ENCODE measurements around the gene DDX10. TPM values are rescaled to one million over a fixed set of nuclear protein-coding genes. Genes with fewer than 3 reads are reported as not detected.

The DDX10 gene
- polyA plus RNA-seq, 1 donor (not counting 4 experiments of a cell fraction or from before 2014, with no cell fraction given) = 32.3 TPM

DNA sequence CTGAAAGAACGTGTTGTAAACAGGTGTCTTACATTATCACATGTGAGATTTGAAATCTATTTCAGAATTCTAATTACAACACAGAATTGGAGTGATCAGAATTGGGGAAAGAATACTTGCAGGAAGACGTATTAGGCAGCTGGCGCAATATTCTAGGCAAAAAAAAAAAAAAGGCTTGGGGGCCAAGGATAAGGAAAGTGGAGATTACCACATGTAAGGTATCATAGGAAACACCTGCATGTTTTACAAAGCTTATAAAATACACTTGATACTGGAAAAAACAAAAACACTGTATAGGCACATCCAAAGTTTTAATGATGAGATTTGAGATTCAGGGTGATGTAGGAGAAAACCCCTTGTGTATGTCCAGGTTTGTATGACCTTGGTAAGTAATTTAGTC, 245.1 kb downstream of the DDX10 start:
- H3K9me3 ChIP-seq (ENCODE audit: control insufficient read depth, low read depth, low read length) = no peaks in the 10 kb centered on the region
- dilution Hi-C loops (cut with MboI; ENCODE audit: extremely low pct_ligation_motif_present, low sequenced_read_pairs) = no loop called here
- no peaks in the 10 kb centered on the region for H3K9me1 ChIP-seq (ENCODE audit: control insufficient read depth, extremely low read depth, insufficient read depth, low read length)
- no peak overlapping the region for H3K27ac ChIP-seq (ENCODE audit: control insufficient read depth, insufficient read depth, low read length)
- no peak overlapping the region for H3K4me2 ChIP-seq (ENCODE audit: control insufficient read depth, extremely low read depth, insufficient read depth, low read depth, low read length)
- no peak for TF ChIP-seq CTCF (optimal IDR thresholded peaks at IDR 0.05 in 1 of 3, IDR thresholded peaks at IDR 0.05 in 1 of 3, conservative IDR thresholded peaks at IDR 0.05 in 1 of 3; ENCODE audit: extremely low read depth in 1 of 3, insufficient read depth in 2 of 3, low read length in 3 of 3)
- no peak for TF ChIP-seq EZH2 (IDR thresholded peaks at IDR 0.05; ENCODE audit: low read length)
- DNase-seq (ENCODE audit: low read depth, low spot score) (no peak), FAIRE-seq (no peak)
- no peak overlapping the region for H3K4me3 ChIP-seq (ENCODE audit: control insufficient read depth in 2 of 3, extremely low read depth in 1 of 3, insufficient read depth in 2 of 3, low read depth in 1 of 3, low read length in 3 of 3)
- no peaks in the 10 kb centered on the region for H3K79me2 ChIP-seq (ENCODE audit: control insufficient read depth, insufficient read depth, low read length)
- no peak overlapping the region for H2AFZ ChIP-seq (ENCODE audit: control insufficient read depth, low read length)
- H3K4me1 ChIP-seq (ENCODE audit: control insufficient read depth, extremely low read depth, insufficient read depth, low read length) = peaks cover 9% of the 10 kb centered on the region
- no peak overlapping the region for H3K9ac ChIP-seq (ENCODE audit: control insufficient read depth, extremely low read depth, insufficient read depth, low read length)
- no peaks in the 10 kb centered on the region for H3K27me3 ChIP-seq (ENCODE audit: control insufficient read depth, extremely low read depth, insufficient read depth, low read length)
- H3K36me3 ChIP-seq (ENCODE audit: control insufficient read depth in 2 of 2, extremely low read depth in 1 of 2, insufficient read depth in 2 of 2, low read length in 2 of 2) = no peaks in the 10 kb centered on the region
- no peaks in the 10 kb centered on the region for H4K20me1 ChIP-seq (ENCODE audit: control insufficient read depth, extremely low read depth, insufficient read depth, low read length)

- Histone ChIP-seq H3K9me1 (ENCODE audit: control insufficient read depth, extremely low read depth, insufficient read depth, low read length) (no peaks in the 10 kb centered on the region), H3K9ac (ENCODE audit: control insufficient read depth, extremely low read depth, insufficient read depth, low read length) (no peak overlapping the region), H3K36me3 (ENCODE audit: control insufficient read depth in 2 of 2, extremely low read depth in 1 of 2, insufficient read depth in 2 of 2, low read length in 2 of 2) (no peaks in the 10 kb centered on the region), H3K4me1 (ENCODE audit: control insufficient read depth, extremely low read depth, insufficient read depth, low read length) (no peaks in the 10 kb centered on the region), H4K20me1 (ENCODE audit: control insufficient read depth, extremely low read depth, insufficient read depth, low read length) (no peaks in the 10 kb centered on the region), H3K4me2 (ENCODE audit: control insufficient read depth, extremely low read depth, insufficient read depth, low read depth, low read length) (no peak overlapping the region), H3K4me3 (ENCODE audit: control insufficient read depth in 2 of 3, extremely low read depth in 1 of 3, insufficient read depth in 2 of 3, low read depth in 1 of 3, low read length in 3 of 3) (no peak overlapping the region), H2AFZ (ENCODE audit: control insufficient read depth, low read length) (no peak overlapping the region), H3K79me2 (ENCODE audit: control insufficient read depth, insufficient read depth, low read length) (no peaks in the 10 kb centered on the region), H3K27me3 (ENCODE audit: control insufficient read depth, extremely low read depth, insufficient read depth, low read length) (no peaks in the 10 kb centered on the region), H3K9me3 (ENCODE audit: control insufficient read depth, low read depth, low read length) (no peaks in the 10 kb centered on the region), H3K27ac (ENCODE audit: control insufficient read depth, insufficient read depth, low read length) (no peak overlapping the region)
- dilution Hi-C loops (cut with MboI; ENCODE audit: extremely low pct_ligation_motif_present, low sequenced_read_pairs) = no loop called here
- FAIRE-seq (peak; percentile 49), DNase-seq (ENCODE audit: low read depth, low spot score) (no peak)
- TF ChIP-seq EZH2 (IDR thresholded peaks at IDR 0.05; ENCODE audit: low read length) (no peak), CTCF (optimal IDR thresholded peaks at IDR 0.05 in 1 of 3, IDR thresholded peaks at IDR 0.05 in 1 of 3, conservative IDR thresholded peaks at IDR 0.05 in 1 of 3; ENCODE audit: extremely low read depth in 1 of 3, insufficient read depth in 2 of 3, low read length in 3 of 3) (no peak)
Observed at GRCh38 chr11:108912581-108912980, 247.7 kb downstream of the DDX10 start.
